ENCODE measurements around the gene KDM2B.

The KDM2B gene

GRCh38 chr12:121461048-121461447, 119.8 kb downstream of the KDM2B start:
- no peak for DNase-seq (ENCODE audit: low read depth)

GRCh38 chr12:121456551-121456950, 124.3 kb downstream of the KDM2B start:
- no peak for DNase-seq (ENCODE audit: low read depth)

- no peak for DNase-seq (ENCODE audit: low read depth)
Observed at GRCh38 chr12:121455766-121456420, 124.9 kb downstream of the KDM2B start.

- DNase-seq (ENCODE audit: low read depth) = no peak
Observed at GRCh38 chr12:121454921-121455320, 125.9 kb downstream of the KDM2B start.

GRCh38 chr12:121453629-121454028, 127.2 kb downstream of the KDM2B start:
- DNase-seq (ENCODE audit: low read depth) = no peak

- DNase-seq (ENCODE audit: low read depth) = no peak
Observed at GRCh38 chr12:121452985-121453360, 127.8 kb downstream of the KDM2B start.

GRCh38 chr12:121452340-121452984, 128.4 kb downstream of the KDM2B start:
- DNase-seq (ENCODE audit: low read depth) = no peak

GRCh38 chr12:121451961-121452339, 128.9 kb downstream of the KDM2B start:
- peak; percentile 54 for DNase-seq (ENCODE audit: low read depth)

- DNase-seq (ENCODE audit: low read depth) = no peak
Observed at GRCh38 chr12:121448771-121449315, 132.0 kb downstream of the KDM2B start.

- DNase-seq (ENCODE audit: low read depth) = no peak
Observed at GRCh38 chr12:121446750-121447149, 134.1 kb downstream of the KDM2B start.

- DNase-seq (ENCODE audit: low read depth) = no peak
Observed at GRCh38 chr12:121444842-121445202, 136.0 kb downstream of the KDM2B start.

- DNase-seq (ENCODE audit: low read depth) = no peak
Observed at GRCh38 chr12:121443911-121444841, 136.6 kb downstream of the KDM2B start.

- peak; percentile 51 for DNase-seq (ENCODE audit: low read depth)
Observed at GRCh38 chr12:121443193-121443870, 137.5 kb downstream of the KDM2B start.

GRCh38 chr12:121442028-121442948, 138.5 kb downstream of the KDM2B start:
- no peak for DNase-seq (ENCODE audit: low read depth)

- no peak for DNase-seq (ENCODE audit: low read depth)
Observed at GRCh38 chr12:121441555-121441954, 139.3 kb downstream of the KDM2B start.

- no peak for DNase-seq (ENCODE audit: low read depth)
Observed at GRCh38 chr12:121440768-121441167, 140.1 kb downstream of the KDM2B start.

- DNase-seq (ENCODE audit: low read depth) = no peak
Observed at GRCh38 chr12:121439715-121440114, 141.1 kb downstream of the KDM2B start.

GRCh38 chr12:121438905-121439304, 141.9 kb downstream of the KDM2B start:
- no peak for DNase-seq (ENCODE audit: low read depth)

- no peak for DNase-seq (ENCODE audit: low read depth)
Observed at GRCh38 chr12:121436706-121437105, 144.1 kb downstream of the KDM2B start.

GRCh38 chr12:121432740-121433480, 147.9 kb downstream of the KDM2B start:
- no peak for DNase-seq (ENCODE audit: low read depth)

Data from stromal cell of bone marrow (primary cell).